ENCODE measurements around the gene PP2D1. TPM values are rescaled to one million over a fixed set of nuclear protein-coding genes. Genes with fewer than 3 reads are reported as not detected.

PP2D1 gene
- total and polyA plus RNA-seq, 2 donors (not counting 1 experiment from before 2014, with no cell fraction given) = not detected

GRCh38 chr3:19972054-19972453 is 40.0 kb downstream of the PP2D1 start:
- H3K9me3 ChIP-seq (ENCODE audit: control insufficient read depth, insufficient read depth, low read depth, low read length) = no peaks in the 10 kb centered on the region
- no peak for TF ChIP-seq CTCF (conservative IDR thresholded peaks at IDR 0.05 in 1 of 2, IDR thresholded peaks at IDR 0.05 in 1 of 2; ENCODE audit: low read depth in 1 of 2, low read length in 2 of 2)
- no peak for TF ChIP-seq EZH2 (IDR thresholded peaks at IDR 0.05; ENCODE audit: low read length, missing control alignments)
- no peak overlapping the region for H3K27ac ChIP-seq (ENCODE audit: insufficient read depth, low read length)
- no peaks in the 10 kb centered on the region for H3K27me3 ChIP-seq (ENCODE audit: control insufficient read depth, insufficient read depth, low read length)
- H3K4me3 ChIP-seq (replicated peaks in 1 of 4; ENCODE audit: control extremely low read depth in 1 of 4, insufficient read depth in 1 of 4, low read depth in 3 of 4, low read length in 4 of 4) = no peak overlapping the region
- no peak overlapping the region for H3K4me2 ChIP-seq (ENCODE audit: extremely low read depth, insufficient read depth, low read length)
- no peak overlapping the region for H2AFZ ChIP-seq (ENCODE audit: low read length)
- H3K9ac ChIP-seq (ENCODE audit: insufficient read depth, low read length) = no peak overlapping the region
- no peaks in the 10 kb centered on the region for H3K4me1 ChIP-seq (ENCODE audit: control insufficient read depth, extremely low read depth, insufficient read depth, low read length)
- peaks cover 2% of the 10 kb centered on the region for H4K20me1 ChIP-seq (ENCODE audit: control insufficient read depth, extremely low read depth, insufficient read depth, low read length)
- DNase-seq (ENCODE audit: low read depth in 2 of 2) = peak; percentile 17 to 58
- peaks cover 4% of the 10 kb centered on the region for H3K36me3 ChIP-seq (ENCODE audit: control insufficient read depth, insufficient read depth, low read length)
- H3K79me2 ChIP-seq (ENCODE audit: control insufficient read depth, insufficient read depth, low read length) = peaks cover 42% of the 10 kb centered on the region

- Histone ChIP-seq H3K9ac (ENCODE audit: insufficient read depth, low read length) (no peak overlapping the region), H3K36me3 (ENCODE audit: control insufficient read depth, insufficient read depth, low read length) (peaks cover 2% of the 10 kb centered on the region), H3K79me2 (ENCODE audit: control insufficient read depth, insufficient read depth, low read length) (peaks cover 58% of the 10 kb centered on the region), H3K4me1 (ENCODE audit: control insufficient read depth, extremely low read depth, insufficient read depth, low read length) (no peaks in the 10 kb centered on the region), H3K4me3 (replicated peaks in 1 of 4; ENCODE audit: control extremely low read depth in 1 of 4, insufficient read depth in 1 of 4, low read depth in 3 of 4, low read length in 4 of 4) (no peak overlapping the region), H3K27me3 (ENCODE audit: control insufficient read depth, insufficient read depth, low read length) (no peaks in the 10 kb centered on the region), H3K4me2 (ENCODE audit: extremely low read depth, insufficient read depth, low read length) (no peak overlapping the region), H2AFZ (ENCODE audit: low read length) (no peak overlapping the region), H3K27ac (ENCODE audit: insufficient read depth, low read length) (no peak overlapping the region), H4K20me1 (ENCODE audit: control insufficient read depth, extremely low read depth, insufficient read depth, low read length) (peaks cover 2% of the 10 kb centered on the region), H3K9me3 (ENCODE audit: control insufficient read depth, insufficient read depth, low read depth, low read length) (no peaks in the 10 kb centered on the region)
- DNase-seq (ENCODE audit: low read depth in 2 of 2) = no peak
- no peak for TF ChIP-seq CTCF (conservative IDR thresholded peaks at IDR 0.05 in 1 of 2, IDR thresholded peaks at IDR 0.05 in 1 of 2; ENCODE audit: low read depth in 1 of 2, low read length in 2 of 2)
- TF ChIP-seq EZH2 (IDR thresholded peaks at IDR 0.05; ENCODE audit: low read length, missing control alignments) = no peak
Measured at GRCh38 chr3:19970327-19970726, 41.7 kb downstream of the PP2D1 start.

GRCh38 chr3:19967812-19968211 is 44.3 kb downstream of the PP2D1 start:
- Histone ChIP-seq H4K20me1 (ENCODE audit: control insufficient read depth, extremely low read depth, insufficient read depth, low read length) (peaks cover 2% of the 10 kb centered on the region), H3K27me3 (ENCODE audit: control insufficient read depth, insufficient read depth, low read length) (no peaks in the 10 kb centered on the region), H2AFZ (ENCODE audit: low read length) (no peak overlapping the region), H3K4me1 (ENCODE audit: control insufficient read depth, extremely low read depth, insufficient read depth, low read length) (no peaks in the 10 kb centered on the region), H3K4me3 (replicated peaks in 1 of 4; ENCODE audit: control extremely low read depth in 1 of 4, insufficient read depth in 1 of 4, low read depth in 3 of 4, low read length in 4 of 4) (no peak overlapping the region), H3K4me2 (ENCODE audit: extremely low read depth, insufficient read depth, low read length) (no peak overlapping the region), H3K79me2 (ENCODE audit: control insufficient read depth, insufficient read depth, low read length) (peaks cover 73% of the 10 kb centered on the region), H3K36me3 (ENCODE audit: control insufficient read depth, insufficient read depth, low read length) (no peaks in the 10 kb centered on the region), H3K9me3 (ENCODE audit: control insufficient read depth, insufficient read depth, low read depth, low read length) (no peaks in the 10 kb centered on the region), H3K27ac (ENCODE audit: insufficient read depth, low read length) (no peak overlapping the region), H3K9ac (ENCODE audit: insufficient read depth, low read length) (no peak overlapping the region)
- no peak for DNase-seq (ENCODE audit: low read depth in 2 of 2)
- no peak for TF ChIP-seq CTCF (conservative IDR thresholded peaks at IDR 0.05 in 1 of 2, IDR thresholded peaks at IDR 0.05 in 1 of 2; ENCODE audit: low read depth in 1 of 2, low read length in 2 of 2)
- TF ChIP-seq EZH2 (IDR thresholded peaks at IDR 0.05; ENCODE audit: low read length, missing control alignments) = no peak
